HAP-1 (cell line): ENCODE measurements around the gene CACNA1C.

ENCODE experiments used
- DNase-seq, 2 experiments: peaks; one replicate each; pipeline ENCODE4 v3.0.0-alpha.2; 2016 to 2020; ENCODE audit warnings: low spot score in 2 of 2
- H3K27me3 ChIP-seq: fragments of 250-450 bp; sonication (Bioruptor Pico); 2 replicates; pipeline ENCODE4 v1.5.1; 2020; ENCODE audit warnings: low read depth, mild to moderate bottlenecking, moderate library complexity
- H3K36me3 ChIP-seq: fragments of 250-450 bp; sonication (Bioruptor Pico); replicated peaks from 2 replicates; pipeline ENCODE4 v1.5.1; 2020; ENCODE audit warnings: mild to moderate bottlenecking
- H3K4me1 ChIP-seq: fragments of 250-450 bp; sonication (Bioruptor Pico); 2 replicates; pipeline ENCODE4 v1.5.1; 2020; ENCODE audit warnings: mild to moderate bottlenecking
- H3K4me3 ChIP-seq: fragments of 250-450 bp; sonication (Bioruptor Pico); 2 replicates; pipeline ENCODE4 v1.5.1; 2020; ENCODE audit warnings: mild to moderate bottlenecking, moderate library complexity
- H3K9me3 ChIP-seq: fragments of 250-450 bp; sonication (Bioruptor Pico); 2 replicates; pipeline ENCODE4 v1.5.1; 2020; ENCODE audit warnings: mild to moderate bottlenecking, moderate library complexity
- in situ Hi-C: fragments of 300-500 bp; cut with MboI; formaldehyde crosslinking; loops from 3 replicates; pipeline ENCODE4 v1.14.3; 2020; ENCODE audit warnings: low sequenced_read_pairs, inconsistent platforms, mixed read lengths

The CACNA1C gene

GRCh38 chr12:2582631-2583030 is 529.8 kb downstream of the CACNA1C start:
- Histone ChIP-seq H3K4me3 (no peak overlapping the region), H3K27me3 (peaks cover 16% of the 10 kb centered on the region; the same call in 1 of the 2 replicates)
- in situ Hi-C loops, result loop anchor here (10.0 to 25.0 kb wide), 2 partner anchors 528 to 945 kb away; partner anchors contain the start of genes CACNA1C and WNT5B

GRCh38 chr12:2583091-2583497 is 530.3 kb downstream of the CACNA1C start:
- Histone ChIP-seq H3K4me3 (no peak overlapping the region), H3K36me3 (no peaks in the 10 kb centered on the region), H3K4me1 (no peaks in the 10 kb centered on the region), H3K9me3 (no peaks in the 10 kb centered on the region), H3K27me3 (peaks cover 16% of the 10 kb centered on the region; the same call in 1 of the 2 replicates)
- DNase-seq, result peak; percentile 28 to 82
- in situ Hi-C loops, result loop anchor here (10.0 to 25.0 kb wide), 2 partner anchors 528 to 946 kb away; partner anchors contain the start of genes CACNA1C and WNT5B

More at GRCh38 chr12:2582631-2583030, 529.8 kb downstream of the CACNA1C start:
- no peaks in the 10 kb centered on the region for H3K36me3 ChIP-seq
- DNase-seq, result no peak
- no peaks in the 10 kb centered on the region for H3K9me3 ChIP-seq
- H3K4me1 ChIP-seq, result no peaks in the 10 kb centered on the region

- DNase-seq, result no peak
- no peak overlapping the region for H3K4me3 ChIP-seq
- peaks cover 16% of the 10 kb centered on the region; the same call in 1 of the 2 replicates for H3K27me3 ChIP-seq
- H3K36me3 ChIP-seq, result no peaks in the 10 kb centered on the region
- no peaks in the 10 kb centered on the region for H3K9me3 ChIP-seq
- in situ Hi-C loops, result loop anchor here (10.0 to 25.0 kb wide), 2 partner anchors 529 to 947 kb away; partner anchors contain the start of genes CACNA1C and WNT5B
- no peaks in the 10 kb centered on the region for H3K4me1 ChIP-seq
Observed at GRCh38 chr12:2583642-2584401, 531.0 kb downstream of the CACNA1C start.

GRCh38 chr12:2586156-2587038 is 533.6 kb downstream of the CACNA1C start:
- DNase-seq, result no peak
- H3K9me3 ChIP-seq, result no peaks in the 10 kb centered on the region
- in situ Hi-C loops, result loop anchor here (10.0 to 25.0 kb wide), 2 partner anchors 532 to 949 kb away; partner anchors contain the start of genes CACNA1C and WNT5B
- no peaks in the 10 kb centered on the region for H3K4me1 ChIP-seq
- H3K4me3 ChIP-seq, result no peak overlapping the region
- peaks cover 19% of the 10 kb centered on the region; the same call in 1 of the 2 replicates for H3K27me3 ChIP-seq
- H3K36me3 ChIP-seq, result no peaks in the 10 kb centered on the region

- H3K27me3 ChIP-seq, result peaks cover 16% of the 10 kb centered on the region; the same call in 1 of the 2 replicates
- H3K36me3 ChIP-seq, result no peaks in the 10 kb centered on the region
- no peak for DNase-seq
- no peaks in the 10 kb centered on the region for H3K4me1 ChIP-seq
- no peaks in the 10 kb centered on the region for H3K9me3 ChIP-seq
- H3K4me3 ChIP-seq, result no peak overlapping the region
- in situ Hi-C loops, result loop anchor here (10.0 to 25.0 kb wide), 2 partner anchors 534 to 951 kb away; partner anchors contain the start of genes CACNA1C and WNT5B
Observed at GRCh38 chr12:2588345-2588744, 535.6 kb downstream of the CACNA1C start.

- H3K4me3 ChIP-seq, result no peak overlapping the region
- in situ Hi-C loops, result loop anchor here (10.0 to 25.0 kb wide), 2 partner anchors 535 to 952 kb away; partner anchors contain the start of genes CACNA1C and WNT5B
- no peaks in the 10 kb centered on the region for H3K4me1 ChIP-seq
- no peaks in the 10 kb centered on the region for H3K36me3 ChIP-seq
- DNase-seq, result no peak
- H3K9me3 ChIP-seq, result no peaks in the 10 kb centered on the region
- H3K27me3 ChIP-seq, result peaks cover 15% of the 10 kb centered on the region; the same call in 1 of the 2 replicates
Observed at GRCh38 chr12:2589381-2589780, 536.6 kb downstream of the CACNA1C start.

GRCh38 chr12:2593045-2593444 is 540.3 kb downstream of the CACNA1C start:
- no peaks in the 10 kb centered on the region for H3K9me3 ChIP-seq
- in situ Hi-C loops, result loop anchor here (25.0 kb wide), 1 partner anchor 956 kb away; the partner anchor contains the start of gene WNT5B
- no peak overlapping the region for H3K4me3 ChIP-seq

GRCh38 chr12:2596441-2596840 is 543.7 kb downstream of the CACNA1C start:
- no peaks in the 10 kb centered on the region for H3K9me3 ChIP-seq
- no peaks in the 10 kb centered on the region for H3K36me3 ChIP-seq
- DNase-seq, result no peak
- no peak overlapping the region for H3K4me3 ChIP-seq
- H3K4me1 ChIP-seq, result no peaks in the 10 kb centered on the region
- H3K27me3 ChIP-seq, result no peaks in the 10 kb centered on the region; the same call in 1 of the 2 replicates
- in situ Hi-C loops, result loop anchor here (25.0 kb wide), 1 partner anchor 959 kb away; the partner anchor contains the start of gene WNT5B

More at GRCh38 chr12:2593045-2593444, 540.3 kb downstream of the CACNA1C start:
- DNase-seq, result no peak
- Histone ChIP-seq H3K4me1 (no peaks in the 10 kb centered on the region), H3K27me3 (peaks cover 3% of the 10 kb centered on the region; the same call in 1 of the 2 replicates), H3K36me3 (no peaks in the 10 kb centered on the region)

GRCh38 chr12:2605301-2605700 is 552.5 kb downstream of the CACNA1C start:
- Histone ChIP-seq H3K36me3 (no peaks in the 10 kb centered on the region), H3K4me1 (no peaks in the 10 kb centered on the region), H3K4me3 (no peak overlapping the region), H3K9me3 (no peaks in the 10 kb centered on the region), H3K27me3 (no peaks in the 10 kb centered on the region)
- in situ Hi-C loops, result no loop called here
- DNase-seq, result no peak

- no peaks in the 10 kb centered on the region for H3K36me3 ChIP-seq
- H3K4me3 ChIP-seq, result no peak overlapping the region
- H3K27me3 ChIP-seq, result no peaks in the 10 kb centered on the region
- no peak for DNase-seq
- H3K9me3 ChIP-seq, result no peaks in the 10 kb centered on the region
- in situ Hi-C loops, result no loop called here
- no peaks in the 10 kb centered on the region for H3K4me1 ChIP-seq
Observed at GRCh38 chr12:2606186-2606910, 553.6 kb downstream of the CACNA1C start.

- no peaks in the 10 kb centered on the region for H3K4me1 ChIP-seq
- in situ Hi-C loops, result no loop called here
- no peaks in the 10 kb centered on the region for H3K36me3 ChIP-seq
- DNase-seq, result no peak
- no peaks in the 10 kb centered on the region for H3K9me3 ChIP-seq
- H3K4me3 ChIP-seq, result no peak overlapping the region
- no peaks in the 10 kb centered on the region for H3K27me3 ChIP-seq
Observed at GRCh38 chr12:2607881-2608607, 555.3 kb downstream of the CACNA1C start.

- Histone ChIP-seq H3K4me1 (no peaks in the 10 kb centered on the region), H3K4me3 (no peak overlapping the region), H3K27me3 (no peaks in the 10 kb centered on the region), H3K36me3 (no peaks in the 10 kb centered on the region), H3K9me3 (no peaks in the 10 kb centered on the region)
- in situ Hi-C loops, result no loop called here
- no peak for DNase-seq
Observed at GRCh38 chr12:2608608-2608945, 555.8 kb downstream of the CACNA1C start.
